GM19328 (cell line): ENCODE data around the gene DHRS11.

ENCODE experiments used
- ATAC-seq: cut with Tn5 transposase; IDR thresholded peaks from one replicate; pipeline ENCODE4 v1.9.1; 2021; ENCODE audit warnings: mild to moderate bottlenecking, moderate library complexity; ENCODE audit not compliant: unreplicated experiment

The DHRS11 gene

DNA sequence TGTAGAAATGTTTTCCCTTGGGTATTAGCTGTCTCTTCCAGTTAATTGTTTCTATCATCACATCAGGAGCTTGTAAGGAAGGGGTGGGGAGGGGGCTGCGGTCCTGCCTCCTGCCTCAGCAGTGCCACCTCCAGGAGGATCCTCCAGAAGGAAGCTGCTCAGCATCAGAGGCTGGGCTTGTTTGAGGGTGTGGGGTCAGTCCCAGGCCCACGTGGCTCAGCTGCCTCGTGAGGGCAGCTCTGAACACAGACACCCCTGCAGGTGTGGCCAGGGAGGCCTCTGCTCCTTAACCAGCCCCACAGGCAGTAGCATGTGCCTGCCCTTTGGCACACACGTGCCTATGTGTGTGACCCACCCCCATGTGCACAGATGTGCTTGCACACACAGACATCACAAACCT, 56.0 kb downstream of the DHRS11 start:
- ATAC-seq, result no peak

DNA sequence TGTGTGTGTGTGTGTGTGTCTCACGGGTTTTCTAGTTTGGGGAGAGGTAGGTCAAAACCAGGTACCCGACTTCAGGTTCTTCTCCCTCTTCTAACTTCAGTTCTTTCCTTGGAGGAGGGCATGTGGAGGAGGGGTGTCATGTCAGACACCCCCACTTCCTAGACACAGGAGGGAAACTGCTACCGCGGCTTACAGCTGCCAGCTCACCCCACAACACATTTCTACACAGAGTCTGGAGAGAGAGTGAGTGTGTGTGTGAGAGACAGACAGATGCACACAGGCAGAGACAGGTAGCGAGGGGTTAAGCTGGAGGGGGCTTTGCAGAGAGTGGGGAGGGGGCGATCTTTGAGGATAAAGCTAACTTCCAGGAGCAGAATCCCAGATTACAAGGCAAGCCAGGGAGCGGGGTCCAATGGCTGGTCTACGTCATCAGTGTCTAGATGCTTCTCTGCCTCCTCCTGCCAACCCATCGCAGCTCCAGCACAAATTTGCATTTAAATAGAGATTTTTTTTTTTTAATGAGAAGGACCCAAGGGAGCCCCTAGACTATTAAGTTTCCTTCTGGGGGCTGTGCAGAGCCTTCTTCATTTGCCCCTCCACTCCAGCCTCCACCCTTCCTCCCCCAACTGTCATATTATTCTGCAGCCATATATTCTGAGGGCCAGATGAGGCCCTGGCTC, 58.6 kb downstream of the DHRS11 start:
- ATAC-seq, result no peak
